GM19238 (cell line): ENCODE data around the gene SMAD3.

Experiments
- DNase-seq: peaks from one replicate; pipeline ENCODE4 v3.0.0; 2011; ENCODE audit warnings: low spot score; ENCODE audit not compliant: insufficient read length

SMAD3 gene

DNA sequence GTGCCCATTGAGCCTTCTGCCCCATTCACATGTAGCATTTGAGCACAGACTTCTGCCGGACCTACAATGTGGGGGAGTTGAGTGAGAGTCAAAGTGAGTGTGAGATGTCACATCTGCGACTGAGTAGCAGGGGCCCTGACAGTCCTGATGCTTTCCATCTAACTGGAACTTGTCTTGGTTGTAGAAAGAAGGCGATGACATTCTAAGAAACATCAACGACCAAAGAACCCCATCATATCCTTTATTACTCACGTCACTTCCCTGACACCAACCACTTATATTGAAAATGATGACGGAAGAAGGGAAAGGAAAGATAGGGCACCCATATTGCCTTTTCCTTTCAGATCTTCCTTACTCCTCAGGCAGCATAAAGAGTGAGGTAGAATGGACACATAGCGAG lies 30.5 kb downstream of the SMAD3 start:
- DNase-seq, result no peak

DNA sequence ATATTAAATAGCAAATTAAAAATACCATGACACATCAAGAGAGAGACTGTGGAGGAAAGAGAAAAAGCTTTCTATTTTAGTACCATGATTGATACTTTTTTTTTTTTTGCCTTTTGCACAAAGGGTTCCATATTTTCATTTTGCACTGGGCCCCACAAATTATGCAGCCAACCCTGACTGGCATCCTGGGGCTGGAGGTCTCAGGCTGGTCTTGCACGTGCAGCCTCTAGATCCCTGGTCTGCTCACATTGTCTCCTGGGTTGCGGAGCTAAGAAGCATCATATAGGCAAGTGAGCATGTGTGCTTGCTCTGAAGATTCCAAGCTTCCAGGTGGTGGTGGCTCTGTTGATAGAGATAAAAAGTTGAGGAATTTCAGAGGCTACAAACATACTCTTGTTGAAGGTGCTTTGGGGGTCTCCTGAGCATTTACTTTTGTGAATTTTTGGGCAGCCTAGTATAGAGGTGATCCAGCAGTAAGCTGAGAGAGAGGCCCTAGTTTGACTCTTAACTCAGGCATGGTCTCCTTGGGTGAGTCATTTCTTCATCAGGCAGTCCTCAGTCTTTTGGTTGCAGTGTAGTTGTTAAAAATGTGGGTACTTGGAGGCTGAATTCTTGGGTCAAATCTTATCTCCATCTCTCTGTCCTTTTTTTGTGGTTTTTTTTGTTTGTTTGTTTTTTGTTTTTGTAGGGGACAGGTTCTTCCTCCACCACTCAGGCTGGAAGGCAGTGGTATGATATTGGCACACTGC lies 31.3 kb downstream of the SMAD3 start:
- no peak for DNase-seq

DNA sequence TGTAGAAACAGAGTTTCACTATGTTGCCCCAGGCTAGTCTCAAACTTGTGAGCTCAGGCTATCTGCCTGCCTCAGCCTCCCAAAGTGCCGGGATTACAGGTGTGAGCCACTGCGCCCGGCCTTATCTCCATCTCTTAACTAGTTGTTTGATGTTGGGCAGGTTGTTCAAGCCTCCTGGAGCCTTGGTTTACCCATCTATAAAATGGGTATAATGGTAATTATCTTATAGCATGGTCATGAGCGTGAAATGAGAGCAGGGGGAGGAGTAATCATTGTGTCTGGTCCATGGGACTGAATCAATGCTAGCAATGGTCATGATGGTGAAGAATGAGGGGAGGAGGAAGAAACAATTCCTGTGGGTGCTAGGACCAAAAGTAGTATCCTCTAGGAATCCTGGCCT lies 32.0 kb downstream of the SMAD3 start:
- DNase-seq, result no peak

DNA sequence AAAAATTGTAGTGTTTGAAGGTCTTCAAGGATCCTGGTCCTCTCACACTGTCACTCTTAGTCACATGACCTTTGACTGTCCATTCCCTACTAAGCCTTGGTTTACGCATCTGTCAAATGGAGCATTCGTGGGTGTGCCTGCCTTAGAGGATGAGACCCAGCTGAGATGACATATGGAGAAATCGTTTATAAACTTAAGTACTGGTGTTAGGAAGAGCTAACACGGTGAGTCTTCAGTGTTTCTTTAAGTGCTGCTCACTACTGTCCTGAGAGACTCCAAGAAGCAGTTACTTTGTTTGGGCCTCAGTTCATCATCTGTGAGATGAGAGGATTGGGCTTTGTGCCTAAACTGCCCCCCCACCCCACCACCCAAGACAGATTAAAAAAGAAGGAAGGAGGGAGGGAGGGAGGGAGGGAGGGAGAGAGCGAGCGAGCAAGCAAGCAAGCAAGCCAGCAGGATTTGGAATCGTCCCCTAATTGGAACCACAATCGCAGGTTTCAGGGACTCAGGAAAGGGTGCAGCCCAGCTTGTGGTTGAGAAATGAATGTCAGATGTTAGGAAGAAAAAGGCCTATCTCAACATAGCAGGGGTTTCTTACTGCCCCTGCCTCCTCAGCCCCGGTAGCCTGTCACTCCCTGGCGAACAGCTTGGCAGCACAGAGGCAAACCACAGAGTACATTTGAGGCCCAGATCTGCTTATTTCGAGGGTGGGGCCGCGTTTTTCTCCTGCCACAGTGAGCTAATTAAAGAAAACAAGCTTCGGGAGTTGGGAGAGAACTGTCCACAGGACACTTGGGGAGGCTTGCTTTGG lies 32.7 kb downstream of the SMAD3 start:
- no peak for DNase-seq

DNA sequence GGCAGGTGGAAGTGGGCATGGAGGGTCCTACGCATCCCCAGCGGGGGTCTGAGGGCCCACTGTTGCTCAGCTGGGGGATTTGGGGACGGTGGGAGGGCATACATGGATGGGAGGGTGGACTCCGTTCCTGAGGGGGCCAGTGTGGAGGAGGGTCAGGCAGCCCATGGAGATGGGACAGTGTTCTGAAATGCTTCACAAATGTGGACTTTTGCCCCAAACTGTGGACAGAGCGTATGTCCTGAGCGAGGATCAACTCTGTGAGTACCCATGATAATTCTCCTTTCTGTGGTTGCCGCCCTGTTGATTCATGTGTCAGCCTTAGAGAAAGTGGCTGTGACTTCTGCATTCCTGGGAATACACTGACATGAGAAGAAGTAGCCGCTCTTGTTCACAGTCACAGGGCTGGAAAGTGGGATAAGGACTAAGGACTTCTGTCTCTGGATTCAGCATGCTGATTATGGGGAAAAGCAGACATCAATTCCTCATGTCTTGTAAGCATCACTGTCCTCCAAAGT lies 33.4 kb downstream of the SMAD3 start:
- no peak for DNase-seq

DNA sequence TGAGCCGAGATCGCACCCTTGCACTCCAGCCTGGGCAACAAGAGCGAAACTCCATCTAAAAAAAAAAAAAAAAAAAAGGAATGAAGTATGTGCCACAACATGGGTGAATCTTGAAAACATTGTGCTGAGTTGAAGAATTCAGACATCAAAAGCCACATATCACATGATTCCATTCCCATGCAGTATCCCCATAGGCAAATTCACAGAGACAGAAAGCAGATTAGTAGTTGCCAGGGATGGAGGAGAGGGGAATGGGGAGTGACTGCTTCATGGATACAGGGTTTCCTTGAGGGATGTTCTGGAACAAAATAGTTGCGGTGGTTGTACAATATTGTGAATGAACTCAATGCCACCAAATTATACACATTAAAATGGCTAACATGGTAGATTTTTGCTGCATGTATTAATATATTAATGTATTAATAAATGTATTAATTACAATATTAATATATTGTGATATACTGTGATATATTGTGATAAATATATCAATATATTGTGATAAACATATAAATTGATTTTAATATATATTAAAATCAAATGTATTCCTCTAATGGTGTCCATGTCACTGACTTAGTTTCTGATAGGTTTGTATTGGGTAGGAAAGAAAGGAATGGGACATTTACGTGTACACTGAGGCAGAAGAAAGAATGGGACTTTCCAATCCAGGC lies 34.9 kb downstream of the SMAD3 start:
- no peak for DNase-seq

DNA sequence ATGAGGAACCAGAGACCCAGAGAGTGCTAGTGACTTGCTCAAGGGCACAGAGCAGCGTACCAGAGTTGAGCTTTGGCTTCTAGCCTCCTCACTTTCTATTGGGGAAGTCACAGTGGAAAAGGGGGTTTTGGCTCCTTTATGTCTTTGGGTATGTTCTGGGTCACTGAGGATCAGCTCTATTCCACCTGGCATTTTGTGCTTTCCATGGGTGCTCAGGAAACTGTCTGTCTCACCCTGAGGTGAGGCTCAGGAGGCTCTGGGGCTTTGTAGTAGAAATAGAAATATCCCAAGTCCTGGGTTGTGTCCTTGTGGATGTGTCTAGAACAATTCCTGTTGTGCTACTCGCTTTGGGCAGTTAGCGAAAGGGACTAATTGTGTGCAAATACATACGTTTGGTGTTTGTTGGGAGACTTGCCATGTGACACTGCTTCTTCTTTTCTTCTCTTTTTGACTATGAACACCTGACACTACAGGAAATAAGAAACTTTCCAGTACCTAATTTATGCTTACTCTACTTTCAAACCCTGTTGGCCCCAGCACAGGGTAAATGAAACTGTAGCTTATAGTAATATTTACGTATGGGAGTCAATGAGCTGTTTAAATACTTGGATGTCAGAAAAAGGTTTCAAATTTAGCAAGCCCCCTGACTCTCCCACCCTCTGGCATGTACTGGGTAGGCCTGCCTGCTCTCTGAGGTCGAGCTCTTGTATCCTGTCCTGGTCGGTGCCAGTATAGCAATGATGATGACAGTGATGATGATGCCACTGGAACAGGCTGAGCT lies 35.6 kb downstream of the SMAD3 start:
- no peak for DNase-seq

DNA sequence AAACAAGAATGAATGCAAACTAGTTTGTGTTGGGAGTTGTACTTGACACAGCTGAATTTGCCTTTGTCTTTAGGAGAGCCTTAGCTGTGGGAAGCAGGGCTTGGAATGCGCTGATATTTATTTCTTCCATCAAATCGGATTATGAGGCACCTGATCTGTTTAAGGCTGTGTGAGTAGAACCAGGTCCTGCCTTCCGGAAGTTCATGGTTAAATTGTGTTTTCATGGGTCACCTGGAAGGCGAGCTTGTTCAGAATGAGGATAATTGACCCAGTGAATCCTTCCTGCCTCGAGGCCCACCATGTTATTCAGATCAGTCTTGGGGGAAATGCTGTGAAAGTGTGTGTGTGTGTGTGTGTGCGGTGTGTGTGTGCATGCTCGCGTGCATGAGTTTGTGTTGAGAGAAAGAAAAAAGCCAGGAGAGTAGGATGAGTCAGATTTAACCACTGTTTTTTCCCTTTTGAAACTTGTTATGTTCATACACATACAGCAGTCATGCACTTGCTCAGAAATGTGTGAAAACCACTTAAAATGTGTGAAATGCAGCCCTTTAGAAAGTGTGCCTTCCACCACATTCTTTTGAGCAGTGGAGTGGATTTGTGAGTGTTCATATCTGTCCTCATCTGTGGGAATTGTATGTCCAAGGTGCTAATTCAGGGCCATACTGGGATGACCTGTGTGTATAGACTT lies 36.7 kb downstream of the SMAD3 start:
- peak; percentile 26 for DNase-seq

DNA sequence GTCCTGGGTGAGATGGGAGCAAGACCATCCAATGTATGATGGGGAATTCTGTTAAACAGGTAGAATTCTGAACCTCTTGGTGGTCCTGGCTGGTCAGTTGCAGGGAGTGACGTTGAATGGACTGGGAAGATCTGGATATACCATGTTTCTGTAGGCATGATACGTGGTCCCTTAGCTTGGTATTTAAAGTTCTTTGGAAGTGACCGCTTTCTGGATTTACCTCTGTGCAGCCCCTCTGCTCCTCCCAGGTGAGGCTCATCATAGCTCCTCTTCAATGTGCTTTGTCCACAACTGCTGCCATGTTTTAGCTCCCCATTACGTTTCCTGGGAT lies 37.2 kb downstream of the SMAD3 start:
- no peak for DNase-seq

DNA sequence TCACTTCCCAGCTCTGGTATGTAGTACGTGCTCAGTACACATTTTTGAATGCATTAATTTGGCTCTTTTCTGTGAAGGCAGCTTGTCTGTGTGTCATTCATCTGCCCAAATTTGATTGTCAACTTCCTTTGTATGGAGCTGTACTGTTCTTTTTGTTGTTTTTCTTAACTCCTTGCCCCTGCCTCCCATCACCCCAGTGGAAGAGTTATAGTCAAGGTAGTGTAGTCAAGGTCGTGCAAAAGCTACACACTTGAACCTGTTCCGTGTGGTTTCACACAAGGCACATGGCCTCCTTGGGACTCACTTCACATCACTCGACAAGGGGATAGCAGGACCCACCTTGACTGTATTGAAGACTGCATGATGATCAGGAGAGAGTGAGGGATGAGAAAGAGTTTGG lies 37.6 kb downstream of the SMAD3 start:
- no peak for DNase-seq

DNA sequence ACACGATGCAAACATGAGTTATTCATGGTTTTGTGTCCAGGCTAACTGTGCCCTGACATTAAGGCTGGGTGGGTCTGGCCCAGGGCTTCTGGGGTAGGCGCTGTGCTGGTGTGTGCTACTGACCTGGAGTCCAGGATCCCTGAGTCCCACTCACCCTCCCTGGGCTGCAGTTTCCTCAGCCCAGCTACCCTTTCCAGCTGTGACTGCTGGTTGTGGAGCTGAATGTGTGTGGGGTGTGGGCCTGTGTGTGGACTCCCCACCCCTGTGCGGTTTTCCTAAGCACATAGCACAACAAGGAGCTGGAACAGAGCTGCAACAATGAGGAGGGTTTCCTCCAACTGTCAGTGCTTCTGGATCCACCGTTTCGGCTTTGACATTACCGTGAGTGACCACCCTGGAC lies 38.0 kb downstream of the SMAD3 start:
- no peak for DNase-seq

DNA sequence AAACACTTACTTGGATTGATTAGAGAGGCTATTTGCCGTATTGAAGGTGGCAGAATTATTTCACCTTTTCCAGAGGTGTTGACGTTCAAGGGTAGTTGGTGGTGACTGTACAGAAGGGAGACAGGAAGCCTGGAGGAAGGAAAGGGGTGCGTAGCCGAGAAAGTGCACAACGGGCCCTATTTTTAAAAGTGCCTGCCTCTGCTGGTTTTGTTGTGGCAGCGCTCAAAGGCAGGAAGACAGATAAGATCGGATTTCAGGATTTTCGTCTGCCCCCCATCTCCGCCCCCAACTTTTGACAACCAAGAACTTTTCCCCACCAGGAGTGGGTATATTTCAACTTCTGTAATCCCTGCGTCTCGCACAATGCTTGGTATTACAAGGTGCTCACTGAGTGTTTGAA lies 38.5 kb downstream of the SMAD3 start:
- DNase-seq, result no peak

DNA sequence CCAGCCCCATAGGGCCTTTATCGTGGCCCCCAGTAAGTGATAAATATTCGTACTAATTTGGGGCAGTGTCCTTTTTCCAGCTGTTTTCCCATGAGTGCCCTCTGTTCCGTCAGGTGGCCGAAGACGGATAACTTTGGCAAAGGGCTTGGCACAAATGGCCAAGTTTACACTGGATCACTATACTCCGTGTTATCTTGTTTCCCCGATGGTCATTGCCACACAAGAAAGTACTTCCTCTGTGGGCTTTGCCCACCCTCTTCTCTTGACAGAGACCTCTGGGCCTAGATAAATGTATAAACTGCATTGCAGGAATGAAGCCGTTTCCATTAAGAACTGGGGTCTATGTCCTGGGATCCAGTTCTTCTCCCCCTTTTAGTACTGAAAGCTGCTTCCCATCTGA lies 39.1 kb downstream of the SMAD3 start:
- DNase-seq, result no peak

DNA sequence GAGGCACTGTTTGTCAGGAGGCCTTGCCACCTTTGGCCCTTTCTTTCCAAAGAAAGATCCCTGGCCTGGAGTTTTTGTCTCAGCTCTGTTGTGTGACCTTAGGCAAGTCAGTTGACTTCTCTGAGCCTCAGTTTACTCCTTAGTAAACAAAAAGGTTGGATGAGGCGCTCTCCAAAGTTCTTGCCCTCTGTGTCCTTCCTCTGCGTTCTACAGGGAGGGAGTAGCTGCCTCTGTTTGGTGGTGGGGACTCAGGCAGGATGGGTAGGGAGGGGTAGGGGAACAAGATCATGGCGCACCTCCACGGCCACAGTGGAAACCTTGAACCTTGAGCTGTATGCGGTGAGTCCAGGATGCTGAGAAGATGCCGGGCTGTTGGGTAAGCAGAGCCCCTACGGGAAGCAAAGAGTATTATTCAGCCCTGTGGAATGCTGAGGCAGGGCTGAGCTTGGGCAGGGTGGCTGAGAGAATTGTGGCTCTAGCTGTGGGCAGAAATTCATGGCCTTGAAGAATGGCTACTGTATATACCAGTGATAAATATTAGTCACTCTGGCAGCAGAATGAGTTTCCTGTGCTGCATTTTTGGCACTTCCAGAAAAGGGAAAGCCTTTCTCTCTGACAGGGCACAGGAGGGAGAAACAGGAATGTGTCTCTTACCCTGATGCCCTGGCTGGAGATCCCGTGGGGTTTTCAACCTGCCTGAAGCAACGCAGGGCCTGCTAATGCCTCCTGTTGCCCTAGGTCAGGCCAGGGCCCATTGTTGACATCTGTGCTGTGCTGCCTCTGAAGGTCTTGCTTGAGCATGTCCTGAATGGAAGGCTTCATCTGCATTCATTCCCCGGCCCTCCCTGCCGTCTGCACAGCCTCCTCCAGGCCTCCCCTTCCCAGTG lies 39.9 kb downstream of the SMAD3 start:
- no peak for DNase-seq

DNA sequence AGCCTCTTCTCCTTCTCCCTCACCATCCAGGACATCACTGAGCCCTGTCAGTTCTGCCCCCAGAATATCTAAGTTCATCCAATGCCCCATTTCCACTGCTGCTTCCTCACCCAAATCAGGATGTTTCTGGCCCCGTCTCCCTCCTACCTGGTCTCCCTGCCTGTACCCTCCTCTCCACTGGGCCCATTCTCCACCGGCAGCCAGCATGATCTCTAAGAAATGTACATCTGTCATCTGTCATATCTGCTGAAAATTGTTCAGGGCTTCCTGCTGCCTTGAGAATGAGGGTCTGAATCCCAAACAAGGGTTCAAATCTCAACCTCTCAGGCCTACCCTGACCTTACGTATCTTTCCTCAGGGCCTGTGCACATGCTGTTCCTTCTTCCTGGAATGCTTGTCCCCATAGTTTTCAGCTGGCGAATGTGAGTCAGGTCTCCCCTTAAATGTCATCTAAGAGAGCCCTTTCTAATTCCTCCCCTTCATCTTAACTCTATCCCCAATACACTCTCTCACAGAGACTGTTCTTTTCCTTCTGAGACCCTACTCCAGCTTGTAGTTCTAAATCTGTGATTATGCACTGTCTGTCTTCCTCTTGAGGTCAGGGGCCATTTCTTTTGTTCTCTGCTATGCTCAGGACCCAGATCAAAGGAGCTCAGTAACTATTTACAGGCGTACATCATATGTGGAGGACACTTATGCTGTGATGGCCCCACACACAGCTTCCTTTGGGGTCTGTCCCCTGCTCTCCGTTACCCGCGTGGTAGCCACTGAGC lies 40.8 kb downstream of the SMAD3 start:
- DNase-seq, result no peak

DNA sequence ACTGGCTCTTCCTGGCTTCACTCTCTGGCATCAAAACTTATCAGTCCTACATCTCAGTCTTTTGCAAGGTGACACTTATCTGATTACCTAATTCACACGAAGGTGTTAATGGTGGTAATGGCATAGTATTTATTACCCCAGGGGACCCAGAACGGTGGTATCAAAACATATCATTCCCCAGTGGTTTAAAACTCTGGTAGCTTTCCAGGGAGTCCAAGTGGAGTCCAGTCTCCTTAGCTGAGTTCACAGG lies 41.3 kb downstream of the SMAD3 start:
- DNase-seq, result no peak

DNA sequence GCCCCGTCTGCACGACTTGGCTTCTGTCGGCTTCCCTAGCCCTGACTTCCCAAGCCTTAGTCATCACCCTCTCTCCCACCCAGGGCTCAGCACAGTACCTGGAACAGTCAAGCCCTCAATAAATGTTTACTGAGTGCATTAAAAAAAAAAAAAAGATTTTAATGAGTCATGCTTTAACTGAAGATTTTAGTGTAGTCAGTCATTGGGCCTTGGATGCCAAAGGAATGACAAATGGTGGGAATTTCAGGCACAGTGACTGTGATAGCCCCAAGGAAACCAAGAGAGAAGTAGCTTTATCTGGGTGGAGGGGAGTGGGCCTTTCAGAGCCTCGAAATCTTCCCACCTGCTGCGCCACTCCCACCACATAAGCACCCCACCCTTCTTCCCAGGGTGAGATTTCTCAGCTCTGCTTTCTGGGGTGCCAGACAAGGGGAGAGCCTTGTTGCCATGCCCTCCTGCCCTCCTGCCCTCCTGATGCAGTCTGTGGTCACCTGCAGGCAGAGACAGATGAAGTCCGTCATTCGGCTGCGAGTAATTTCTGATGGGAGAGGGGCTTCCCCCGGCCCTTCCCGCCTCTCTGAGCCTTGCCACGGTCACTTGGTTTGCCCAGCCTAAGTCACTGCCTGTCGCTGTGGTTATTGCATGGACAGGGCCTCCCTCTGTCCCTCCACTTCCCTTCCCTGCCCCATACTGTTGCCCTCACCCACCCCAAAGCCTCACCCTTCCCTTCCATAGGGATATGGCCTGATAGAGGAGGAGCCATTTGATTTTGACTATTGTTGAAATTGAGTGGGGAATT lies 41.8 kb downstream of the SMAD3 start:
- DNase-seq, result no peak

DNA sequence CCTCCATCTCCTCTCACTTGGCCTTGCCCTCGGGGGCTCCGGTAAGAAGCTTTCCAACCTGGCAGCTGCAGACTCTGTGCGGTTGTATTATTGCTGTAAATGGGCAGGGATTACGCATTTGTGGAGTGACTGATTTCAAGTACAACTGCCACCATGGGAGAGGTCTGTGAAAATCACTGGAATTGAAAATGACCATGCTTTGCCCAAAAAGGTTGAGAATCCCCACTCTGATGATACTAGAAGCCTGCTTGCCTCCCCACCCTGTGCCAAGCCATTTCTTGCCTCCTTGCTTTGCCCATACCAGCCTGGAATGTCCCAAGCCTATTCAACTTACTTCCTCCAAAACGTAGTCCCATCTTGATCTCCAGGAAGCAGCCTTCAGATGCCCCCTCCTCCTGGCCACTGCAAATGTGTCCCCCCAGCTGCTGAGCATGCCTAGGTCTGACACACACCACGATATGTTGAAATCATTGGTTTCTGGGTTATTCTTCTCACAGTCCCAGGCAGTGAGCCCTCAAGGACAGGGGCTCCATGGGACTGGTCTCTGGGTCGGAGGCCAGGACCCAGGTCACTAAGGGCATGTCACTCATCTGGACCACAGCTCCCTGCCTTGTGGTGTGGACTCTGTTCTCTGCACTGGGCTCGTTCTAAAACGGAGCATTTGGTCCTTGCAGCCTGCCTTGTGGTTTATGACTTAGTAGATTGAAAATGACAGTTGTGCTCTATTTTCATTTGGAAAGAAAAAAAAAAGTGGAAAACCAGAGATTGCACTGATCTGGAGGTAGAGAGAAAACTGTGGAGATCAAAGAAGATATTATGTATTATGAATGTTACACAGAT lies 42.9 kb downstream of the SMAD3 start:
- no peak for DNase-seq
